ENCODE results near the gene UNK.

GRCh38 chr17:75849279-75849646 lies 64.7 kb downstream of the UNK start:
- no peak for TF ChIP-seq CTCF (IDR thresholded peaks at IDR 0.05; ENCODE audit: extremely low read depth in 1 of 2, insufficient read depth in 1 of 2, low read depth in 1 of 2, low read length in 2 of 2)
- no peak for TF ChIP-seq POLR2A (IDR thresholded peaks at IDR 0.05; ENCODE audit: low read depth, low read length)
